Measurements from ENCODE around the gene RIF1. TPM values are rescaled to one million over a fixed set of nuclear protein-coding genes. Genes with fewer than 3 reads are reported as not detected.

RIF1 gene
- total and polyA plus RNA-seq, 9 of the 15 experiments (the other 6 are each of a cell fraction or from before 2014, with no cell fraction given), result 11.0 to 109 (median 44.2) TPM

DNA sequence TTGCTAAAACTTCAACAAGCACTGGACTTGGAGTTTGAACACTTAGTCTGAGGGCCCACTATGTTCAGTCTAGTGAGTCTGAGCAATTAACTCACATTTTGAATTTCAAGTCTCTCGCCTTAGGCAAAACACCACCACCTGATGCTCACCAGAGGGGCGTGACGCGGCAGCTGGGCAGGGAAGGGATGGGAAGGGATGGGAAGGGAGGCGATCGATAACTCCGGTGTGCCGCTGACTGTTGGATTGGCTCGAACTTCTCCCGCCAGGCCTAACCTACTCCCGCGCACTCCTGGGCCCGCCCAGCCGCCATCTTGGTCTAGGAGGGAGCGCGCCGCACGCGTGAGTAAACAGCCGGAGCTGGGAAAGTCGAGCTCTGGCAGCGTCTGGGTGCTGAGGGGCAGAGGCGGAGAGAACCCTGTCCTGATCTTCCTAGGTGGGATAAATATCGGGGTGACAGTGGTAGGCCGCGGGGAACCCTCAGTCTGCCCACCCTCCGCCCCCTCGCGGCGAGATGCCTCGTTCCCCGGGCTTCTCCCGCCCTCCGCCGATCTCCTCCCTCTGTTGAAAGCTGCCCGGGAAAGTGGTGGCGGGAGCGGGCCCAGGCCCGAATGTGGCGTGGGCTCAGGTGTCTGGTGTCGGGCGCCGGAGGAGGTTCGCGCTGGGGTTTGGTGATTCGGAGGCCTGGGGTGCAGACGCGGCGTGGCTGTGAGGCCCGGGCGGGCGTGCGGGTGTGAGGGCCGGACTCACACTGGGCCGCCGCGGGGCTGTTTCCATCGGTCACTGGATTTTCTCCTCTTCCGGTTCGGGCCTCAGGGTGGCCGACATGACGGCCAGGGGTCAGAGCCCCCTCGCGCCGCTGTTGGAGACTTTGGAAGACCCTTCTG is at the start of gene RIF1 (continued):
- TF ChIP-seq PRPF4 (IDR thresholded peaks at IDR 0.05; ENCODE audit: insufficient read depth, low read depth, low read length, poor library complexity, severe bottlenecking) (peak; percentile 71), ZNF324 (CRISPR knock-in tag; IDR thresholded peaks at IDR 0.05) (no peak), ZNF23 (CRISPR knock-in tag; IDR thresholded peaks at IDR 0.05) (no peak), ZNF184 (CRISPR knock-in tag; IDR thresholded peaks at IDR 0.05) (no peak), SOX6 (IDR thresholded peaks at IDR 0.05) (no peak; the same call in none of the 2 replicates), ZFP30 (CRISPR knock-in tag; IDR thresholded peaks at IDR 0.05; ENCODE audit: borderline replicate concordance) (no peak), MAFK (IDR thresholded peaks at IDR 0.05; ENCODE audit: low read length) (peak; percentile 51), ETS2 (tag; IDR thresholded peaks at IDR 0.05; ENCODE audit: borderline replicate concordance, poor library complexity, severe bottlenecking) (no peak)
- TF ChIP-seq, protein P1, sequence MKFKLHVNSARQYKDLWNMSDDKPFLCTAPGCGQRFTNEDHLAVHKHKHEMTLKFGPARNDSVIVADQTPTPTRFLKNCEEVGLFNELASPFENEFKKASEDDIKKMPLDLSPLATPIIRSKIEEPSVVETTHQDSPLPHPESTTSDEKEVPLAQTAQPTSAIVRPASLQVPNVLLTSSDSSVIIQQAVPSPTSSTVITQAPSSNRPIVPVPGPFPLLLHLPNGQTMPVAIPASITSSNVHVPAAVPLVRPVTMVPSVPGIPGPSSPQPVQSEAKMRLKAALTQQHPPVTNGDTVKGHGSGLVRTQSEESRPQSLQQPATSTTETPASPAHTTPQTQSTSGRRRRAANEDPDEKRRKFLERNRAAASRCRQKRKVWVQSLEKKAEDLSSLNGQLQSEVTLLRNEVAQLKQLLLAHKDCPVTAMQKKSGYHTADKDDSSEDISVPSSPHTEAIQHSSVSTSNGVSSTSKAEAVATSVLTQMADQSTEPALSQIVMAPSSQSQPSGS (CRISPR knock-in tag; IDR thresholded peaks at IDR 0.05), result no peak

Data from K562 (cell line).